GM12891 (cell line): ENCODE results near the gene DOK3.

Source experiments
- PAX5 ChIP-seq: IDR thresholded peaks from 2 replicates; pipeline ENCODE4 v1.6.1; 2011; ENCODE audit warnings: low read length, moderate library complexity, mild to moderate bottlenecking; ENCODE audit not compliant: insufficient read depth, severe bottlenecking
- POLR2A ChIP-seq: IDR thresholded peaks from 2 replicates; pipeline ENCODE4 v1.6.1; 2011; ENCODE audit warnings: low read depth, low read length, control low read depth
- POLR2AphosphoS5 ChIP-seq: IDR thresholded peaks from 2 replicates; pipeline ENCODE4 v1.6.1; 2011; ENCODE audit warnings: low read depth, low read length, control low read depth
- POU2F2 ChIP-seq: IDR thresholded peaks from 2 replicates; pipeline ENCODE4 v1.6.1; 2011; ENCODE audit warnings: low read depth, mild to moderate bottlenecking, control low read depth, low read length, moderate library complexity
- SPI1 ChIP-seq: IDR thresholded peaks from 2 replicates; pipeline ENCODE4 v1.6.1; 2011; ENCODE audit warnings: low read depth, low read length, control low read depth
- TAF1 ChIP-seq: IDR thresholded peaks from 2 replicates; pipeline ENCODE4 v1.6.1; 2011; ENCODE audit warnings: low read depth, low read length, control low read depth

DNA sequence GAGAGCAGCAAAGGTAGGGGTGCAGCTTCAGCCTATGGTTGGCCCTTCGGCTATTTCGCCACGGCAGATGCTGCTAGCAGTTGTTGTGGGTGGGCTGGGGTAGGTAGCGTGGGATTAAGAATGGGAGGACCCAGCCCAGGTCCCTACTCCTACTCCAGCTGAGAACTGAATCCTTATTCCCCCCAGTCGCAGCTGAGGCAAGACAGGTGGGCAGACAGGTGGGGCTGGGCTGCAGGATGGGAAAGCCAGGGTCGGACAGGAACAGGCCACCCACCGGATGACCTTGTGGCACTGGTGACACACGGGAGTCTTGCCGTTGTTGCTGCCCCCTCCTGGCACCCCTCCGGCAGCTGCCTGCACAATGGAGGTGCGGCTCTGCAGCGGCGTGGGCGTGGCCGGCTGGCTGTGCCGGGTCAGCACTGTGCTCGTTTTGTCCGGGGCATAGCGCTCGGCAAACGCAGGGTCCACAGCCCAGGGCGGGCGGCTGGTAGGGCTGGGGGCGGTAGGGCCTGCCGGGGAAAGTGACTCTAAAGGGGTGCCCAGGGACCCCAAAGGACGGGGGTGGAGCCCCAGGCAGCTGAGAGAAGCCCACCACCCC lies 20.4 kb downstream of the DOK3 start:
- no peak for TF ChIP-seq TAF1
- no peak for TF ChIP-seq POLR2A
- no peak for TF ChIP-seq POLR2AphosphoS5
- no peak for TF ChIP-seq PAX5
- no peak for TF ChIP-seq POU2F2
- TF ChIP-seq SPI1: no peak
